H1 (cell line): ENCODE data around the gene TMEM63A.

Experiments used
- ATF2 ChIP-seq: IDR thresholded peaks from 2 replicates; pipeline ENCODE4 v1.6.1; 2012; ENCODE audit warnings: low read length, inconsistent platforms
- CTCF ChIP-seq, 3 experiments: IDR thresholded peaks; 1 replicate in 2 of 3; 2 replicates in 1 of 3; pipeline versions ENCODE4 v1.5.1 to v1.6.1; 2011; ENCODE audit warnings: low read length in 3 of 3, mild to moderate bottlenecking in 3 of 3, inconsistent platforms in 2 of 3, low read depth in 1 of 3, moderate library complexity in 1 of 3; ENCODE audit not compliant: insufficient read depth in 1 of 3; ENCODE audit errors: control extremely low read depth in 1 of 3
- EP300 ChIP-seq, 2 experiments: IDR thresholded peaks; 1 replicate in 1 of 2; 2 replicates in 1 of 2; pipeline ENCODE4 v1.6.1; 2011 to 2012; ENCODE audit warnings: low read depth in 2 of 2, low read length in 2 of 2, mild to moderate bottlenecking in 2 of 2, borderline replicate concordance in 1 of 2, inconsistent platforms in 1 of 2, moderate library complexity in 1 of 2
- GTF2F1 ChIP-seq: IDR thresholded peaks from 2 replicates; pipeline ENCODE4 v1.6.1; 2012; ENCODE audit warnings: low read depth, low read length, improper control_type of control experiment, borderline replicate concordance
- POLR2A ChIP-seq, 2 experiments: IDR thresholded peaks; 1 replicate in 1 of 2; 2 replicates in 1 of 2; pipeline ENCODE4 v1.6.1; 2011; ENCODE audit warnings: low read depth in 2 of 2, low read length in 2 of 2, mild to moderate bottlenecking in 2 of 2; ENCODE audit errors: control extremely low read depth in 1 of 2
- POLR2AphosphoS5 ChIP-seq: IDR thresholded peaks from 2 replicates; pipeline ENCODE4 v1.6.1; 2011; ENCODE audit warnings: low read depth, low read length
- SIN3A ChIP-seq, 2 experiments: IDR thresholded peaks in 1 of 2; conservative IDR thresholded peaks in 1 of 2; 2 replicates each; pipeline ENCODE4 v1.6.1; 2011 to 2012; ENCODE audit warnings: low read length in 2 of 2, improper control_type of control experiment in 1 of 2, low read depth in 1 of 2, mild to moderate bottlenecking in 1 of 2
- TAF1 ChIP-seq: IDR thresholded peaks from 2 replicates; pipeline ENCODE4 v1.6.1; 2011; ENCODE audit warnings: mild to moderate bottlenecking, low read depth, low read length
- USF2 ChIP-seq: IDR thresholded peaks from 2 replicates; pipeline ENCODE4 v1.6.1; 2011; ENCODE audit warnings: low read length, improper control_type of control experiment

- no peak for TF ChIP-seq SIN3A (conservative IDR thresholded peaks at IDR 0.05 in 1 of 2, IDR thresholded peaks at IDR 0.05 in 1 of 2; ENCODE audit: low read depth in 1 of 2, low read length in 2 of 2)
- TF ChIP-seq CTCF (IDR thresholded peaks at IDR 0.05; ENCODE audit: control extremely low read depth in 1 of 3, insufficient read depth in 1 of 3, low read depth in 1 of 3, low read length in 3 of 3) = no peak
- no peak for TF ChIP-seq POLR2A (IDR thresholded peaks at IDR 0.05; ENCODE audit: control extremely low read depth in 1 of 2, low read depth in 2 of 2, low read length in 2 of 2)
- no peak for TF ChIP-seq ATF2
- TF ChIP-seq TAF1 = no peak
- no peak for TF ChIP-seq POLR2AphosphoS5
- TF ChIP-seq EP300 (IDR thresholded peaks at IDR 0.05; ENCODE audit: borderline replicate concordance in 1 of 2, low read depth in 2 of 2, low read length in 2 of 2) = no peak
- TF ChIP-seq USF2 = no peak
- no peak for TF ChIP-seq GTF2F1
Observed at GRCh38 chr1:225919906-225920305, 37.7 kb upstream of the TMEM63A start.
